T-cell (primary cell): ENCODE data around the gene TMEM150C. TPM values are rescaled to one million over a fixed set of nuclear protein-coding genes. Genes with fewer than 3 reads are reported as not detected.

Source experiments
- ATAC-seq, 4 experiments: fragments of 200-7000 bp in 3 of 4; fragments of 150-1000 bp in 1 of 4; cut with Tn5 transposase; replicated peaks in 1 of 4; 1 replicate in 3 of 4; 2 replicates in 1 of 4; pipeline ENCODE4 v1.10.0; 2021; ENCODE audit warnings: moderate library complexity in 3 of 4, mild to moderate bottlenecking in 2 of 4, moderate number of reproducible peaks in 1 of 4
- CTCF ChIA-PET, 2 donors: fragments of 300-600 bp; sonication (Branson Sonifier 250); formaldehyde crosslinking; loops; one replicate each; lab custom pipeline; 2022; ENCODE audit warnings: antibody characterized with exemption in 2 of 2; lab: Charles Lee
- POLR2A ChIA-PET, 2 donors: fragments of 300-600 bp; sonication (Branson Sonifier 250); formaldehyde crosslinking; loops; one replicate each; lab custom pipeline; 2022; ENCODE audit warnings: antibody characterized with exemption in 2 of 2; lab: Charles Lee
- DNase-seq, 35 experiments: peaks; one replicate each; pipeline versions ENCODE4 v3.0.0 to v3.0.0-alpha.2; 2013 to 2023
- H3K27ac ChIP-seq: one replicate; pipeline ENCODE4 v1.5.1; 2013; ENCODE audit warnings: low read length
- H3K27me3 ChIP-seq, 2 experiments: replicated peaks in 1 of 2; 1 replicate in 1 of 2; 2 replicates in 1 of 2; pipeline versions ENCODE4 v1.6.1 to v1.7.0; 2013; ENCODE audit warnings: low read length in 1 of 2, mixed read lengths in 1 of 2; ENCODE audit not compliant: control insufficient read depth in 2 of 2, insufficient read depth in 2 of 2; ENCODE audit errors: extremely low read depth in 1 of 2
- H3K36me3 ChIP-seq, 2 donors: 1 replicate in 1 of 2; 2 replicates in 1 of 2; pipeline versions ENCODE4 v1.6.1 to v1.7.0; 2013; ENCODE audit warnings: low read length in 1 of 2; ENCODE audit not compliant: control insufficient read depth in 2 of 2, insufficient read depth in 1 of 2; ENCODE audit errors: extremely low read depth in 1 of 2
- H3K4me1 ChIP-seq, 2 experiments: 1 replicate in 1 of 2; 2 replicates in 1 of 2; pipeline versions ENCODE4 v1.6.1 to v1.7.0; 2013; ENCODE audit warnings: low read length in 2 of 2, mixed read lengths in 1 of 2; ENCODE audit not compliant: insufficient read depth in 2 of 2, control insufficient read depth in 1 of 2; ENCODE audit errors: extremely low read depth in 1 of 2
- H3K4me3 ChIP-seq, 2 donors: 1 replicate in 1 of 2; 2 replicates in 1 of 2; pipeline versions ENCODE4 v1.5.1 to v1.7.0; 2013; ENCODE audit warnings: mild to moderate bottlenecking in 2 of 2, low read length in 1 of 2, moderate library complexity in 1 of 2; ENCODE audit not compliant: control insufficient read depth in 1 of 2; ENCODE audit errors: extremely low read depth in 1 of 2
- H3K9me3 ChIP-seq: 2 replicates; pipeline ENCODE4 v1.7.0; 2013
- H3K27ac Mint-ChIP-seq, 2 donors: one replicate each; pipeline ENCODE4 v1.8.0; 2020 to 2021; ENCODE audit warnings: mild to moderate bottlenecking in 2 of 2, mixed read lengths in 2 of 2
- H3K27me3 Mint-ChIP-seq, 2 donors: one replicate each; pipeline ENCODE4 v1.8.0; 2021 to 2022; ENCODE audit warnings: mixed read lengths in 2 of 2
- H3K36me3 Mint-ChIP-seq: one replicate; pipeline ENCODE4 v1.8.0; 2021; ENCODE audit warnings: mixed read lengths
- H3K4me1 Mint-ChIP-seq, 3 donors: one replicate each; pipeline ENCODE4 v1.8.0; 2020 to 2022; ENCODE audit warnings: mixed read lengths in 3 of 3, mild to moderate bottlenecking in 1 of 3
- H3K4me3 Mint-ChIP-seq, 3 donors: one replicate each; pipeline ENCODE4 v1.8.0; 2020 to 2022; ENCODE audit warnings: mild to moderate bottlenecking in 3 of 3, mixed read lengths in 3 of 3, moderate library complexity in 3 of 3
- H3K9me3 Mint-ChIP-seq, 3 donors: one replicate each; pipeline ENCODE4 v1.8.0; 2020 to 2022; ENCODE audit warnings: mixed read lengths in 3 of 3
- WGBS: methylation state at CpG from one replicate; pipeline ENCODE4 v1.1.5; 2013; ENCODE audit warnings: missing lambda C conversion rate; ENCODE audit not compliant: insufficient coverage; 5-methylcytosine and 5-hydroxymethylcytosine counted together
- total RNA-seq, 35 experiments: library from RNA in 6 of 35; stranded (reverse) in 6 of 35; fragments of 120-200 nt in 1 of 35; gene quantifications; one replicate each; pipeline versions ENCODE4 v1.2.1 to v1.2.4 and lab custom pipeline; 2013 to 2026

The TMEM150C gene
- total RNA-seq, 5 donors from 2014 or later (not counting 1 experiment from before 2014, with no cell fraction given): 0.13 to 0.35 TPM; not detected in 3

GRCh38 chr4:82588771-82589270 is 27.0 kb upstream of the TMEM150C start:
- ChIA-PET CTCF (interaction anchor here in 1 of 2 donors (0.5 to 0.9 kb wide), 2 partner anchors 1271 to 1334 kb away, joined by 3 read pairs; no protein-coding TSS in a partner anchor), POLR2A (no interaction called here)
- no peak overlapping the region for H3K27ac ChIP-seq
- Mint-ChIP-seq H3K4me1 (no peaks in the 10 kb centered on the region), H3K4me3 (no peak overlapping the region), H3K27ac (no peak overlapping the region), H3K9me3 (no peaks in the 10 kb centered on the region), H3K27me3 (peaks cover 7 to 11% of the 10 kb centered on the region in 2 donors), H3K36me3 (no peaks in the 10 kb centered on the region)
- H3K4me1 ChIP-seq: no peaks in the 10 kb centered on the region
- 100% methylated on average over 1 of the region's 2 CpGs for WGBS
- H3K27me3 ChIP-seq: peaks cover 0 to 7% of the 10 kb centered on the region in 2 experiments
- no peak for ATAC-seq
- no peaks in the 10 kb centered on the region for H3K36me3 ChIP-seq
- H3K4me3 ChIP-seq: no peak overlapping the region
- no peaks in the 10 kb centered on the region for H3K9me3 ChIP-seq
- no peak for DNase-seq

GRCh38 chr4:82587826-82588540 is 26.2 kb upstream of the TMEM150C start:
- Histone ChIP-seq H3K27ac (no peak overlapping the region), H3K4me1 (no peaks in the 10 kb centered on the region), H3K27me3 (peaks cover 0 to 7% of the 10 kb centered on the region in 2 experiments), H3K9me3 (no peaks in the 10 kb centered on the region), H3K4me3 (no peak overlapping the region), H3K36me3 (no peaks in the 10 kb centered on the region)
- Mint-ChIP-seq H3K9me3 (no peaks in the 10 kb centered on the region), H3K4me1 (no peaks in the 10 kb centered on the region), H3K27me3 (peaks cover 7 to 11% of the 10 kb centered on the region in 2 donors), H3K27ac (no peak overlapping the region), H3K36me3 (no peaks in the 10 kb centered on the region), H3K4me3 (no peak overlapping the region)
- ChIA-PET CTCF (interaction anchor here in 1 of 2 donors (0.5 to 0.9 kb wide), 2 partner anchors 1270 to 1334 kb away, joined by 3 read pairs; no protein-coding TSS in a partner anchor), POLR2A (no interaction called here)
- DNase-seq (no peak), ATAC-seq (no peak)
- WGBS: 67% methylated on average over 7 of the region's 8 CpGs

DNA sequence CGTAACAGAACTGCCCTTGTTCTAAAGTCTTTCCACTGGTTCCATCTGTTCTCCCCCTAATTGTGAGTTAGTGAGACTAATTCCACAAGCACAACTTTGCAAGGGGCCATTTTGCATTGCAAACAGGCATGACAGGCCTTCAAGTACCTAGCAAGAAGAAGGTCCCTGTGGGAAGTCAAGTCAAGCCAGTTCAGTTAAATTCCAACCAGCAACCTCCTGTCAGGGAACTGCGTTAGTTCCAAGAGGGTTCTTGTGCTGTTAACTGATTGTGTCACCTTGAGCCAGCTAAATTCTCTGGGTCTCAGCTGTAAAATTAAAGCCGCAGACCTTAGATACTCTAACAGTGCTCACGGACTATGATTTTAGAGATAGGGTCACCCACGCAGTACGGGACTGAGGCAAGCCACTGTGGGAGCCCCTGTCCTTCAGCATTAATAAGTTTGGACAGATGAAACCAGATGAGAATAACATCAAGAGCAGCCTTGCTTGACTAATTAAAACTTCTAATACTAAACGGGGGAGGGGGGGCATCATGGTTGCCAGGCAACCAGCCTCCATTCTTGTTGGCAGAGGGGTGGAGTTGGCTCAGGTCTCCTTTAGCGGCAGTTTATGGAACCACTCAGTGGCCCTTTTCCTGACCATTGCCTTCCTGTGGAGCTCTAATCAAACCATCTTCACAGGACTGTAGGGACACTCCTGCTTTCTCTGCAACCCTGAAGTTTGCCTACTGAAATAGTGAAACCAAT is 24.1 kb upstream of the TMEM150C start:
- Histone ChIP-seq H3K36me3 (no peaks in the 10 kb centered on the region), H3K4me1 (no peaks in the 10 kb centered on the region), H3K27ac (no peak overlapping the region), H3K9me3 (no peaks in the 10 kb centered on the region), H3K27me3 (peaks cover 0 to 4% of the 10 kb centered on the region in 2 experiments), H3K4me3 (no peak overlapping the region)
- DNase-seq (no peak), ATAC-seq (no peak)
- H3K36me3 Mint-ChIP-seq: no peaks in the 10 kb centered on the region
- H3K27me3 Mint-ChIP-seq: peaks cover 0 to 3% of the 10 kb centered on the region in 2 donors
- no peaks in the 10 kb centered on the region for H3K4me1 Mint-ChIP-seq
- H3K27ac Mint-ChIP-seq: no peak overlapping the region
- no peak overlapping the region for H3K4me3 Mint-ChIP-seq
- no peaks in the 10 kb centered on the region for H3K9me3 Mint-ChIP-seq
- ChIA-PET POLR2A (no interaction called here), CTCF (no interaction called here)
- WGBS: 100% methylated on average over 1 of the region's 8 CpGs

GRCh38 chr4:82584931-82585330 is 23.1 kb upstream of the TMEM150C start:
- H3K27me3 ChIP-seq: peaks cover 0 to 3% of the 10 kb centered on the region in 2 experiments
- no peaks in the 10 kb centered on the region for H3K4me1 ChIP-seq
- POLR2A ChIA-PET: no interaction called here
- ATAC-seq: no peak
- no peaks in the 10 kb centered on the region for H3K9me3 ChIP-seq
- no peaks in the 10 kb centered on the region for H3K9me3 Mint-ChIP-seq
- CTCF ChIA-PET: no interaction called here
- no peaks in the 10 kb centered on the region for H3K4me1 Mint-ChIP-seq
- peaks cover 0 to 3% of the 10 kb centered on the region in 2 donors for H3K27me3 Mint-ChIP-seq
- H3K36me3 Mint-ChIP-seq: no peaks in the 10 kb centered on the region
- H3K4me3 Mint-ChIP-seq: no peak overlapping the region
- H3K36me3 ChIP-seq: no peaks in the 10 kb centered on the region
- no peak overlapping the region for H3K27ac Mint-ChIP-seq
- no peak for DNase-seq
- no peak overlapping the region for H3K4me3 ChIP-seq
- no peak overlapping the region for H3K27ac ChIP-seq
- 76% methylated on average over 2 of the region's 3 CpGs for WGBS

- 81% methylated on average over 1 of the region's 5 CpGs for WGBS
- no peaks in the 10 kb centered on the region for H3K4me1 Mint-ChIP-seq
These were observed 22.3 kb upstream of the TMEM150C start for GRCh38 chr4:82583897-82584587.

GRCh38 chr4:82579932-82580331 is 18.1 kb upstream of the TMEM150C start:
- ATAC-seq (no peak), DNase-seq (no peak)
- Histone ChIP-seq H3K27ac (no peak overlapping the region), H3K4me3 (no peak overlapping the region), H3K27me3 (peaks cover 0 to 3% of the 10 kb centered on the region in 2 experiments), H3K4me1 (no peaks in the 10 kb centered on the region), H3K9me3 (no peaks in the 10 kb centered on the region), H3K36me3 (no peaks in the 10 kb centered on the region)
- no peaks in the 10 kb centered on the region for H3K4me1 Mint-ChIP-seq
- CTCF ChIA-PET: no interaction called here
- H3K4me3 Mint-ChIP-seq: no peak overlapping the region
- POLR2A ChIA-PET: no interaction called here
- no peak overlapping the region for H3K27ac Mint-ChIP-seq
- H3K9me3 Mint-ChIP-seq: no peaks in the 10 kb centered on the region
- H3K36me3 Mint-ChIP-seq: no peaks in the 10 kb centered on the region
- H3K27me3 Mint-ChIP-seq: peaks cover 0 to 3% of the 10 kb centered on the region in 2 donors
- WGBS: 80% methylated on average over 1 of the region's 5 CpGs

More at GRCh38 chr4:82583897-82584587, 22.3 kb upstream of the TMEM150C start:
- Histone ChIP-seq H3K4me1 (no peaks in the 10 kb centered on the region), H3K36me3 (no peaks in the 10 kb centered on the region), H3K27me3 (peaks cover 0 to 3% of the 10 kb centered on the region in 2 experiments), H3K27ac (no peak overlapping the region), H3K4me3 (no peak overlapping the region), H3K9me3 (no peaks in the 10 kb centered on the region)
- H3K36me3 Mint-ChIP-seq: no peaks in the 10 kb centered on the region
- ATAC-seq (no peak), DNase-seq (no peak)
- CTCF ChIA-PET: no interaction called here
- no peaks in the 10 kb centered on the region for H3K9me3 Mint-ChIP-seq
- H3K4me3 Mint-ChIP-seq: no peak overlapping the region
- no peak overlapping the region for H3K27ac Mint-ChIP-seq
- POLR2A ChIA-PET: no interaction called here
- peaks cover 0 to 3% of the 10 kb centered on the region in 2 donors for H3K27me3 Mint-ChIP-seq
